Motor neuron (in vitro differentiated cells): ENCODE results near the gene COX4I1. TPM values are rescaled to one million over a fixed set of nuclear protein-coding genes. Genes with fewer than 3 reads are reported as not detected.
"Not testable (repeated sequence)": the region's sequence is repeated elsewhere in the genome, so short reads cannot be mapped to it uniquely, and the experiment has no call there.

Experiments used
- ATAC-seq, 8 experiments: fragments of 200-7000 bp; cut with Tn5 transposase; replicated peaks in 6 of 8; 2 replicates each; pipeline ENCODE4 v1.8.0; 2021; ENCODE audit warnings: mild to moderate bottlenecking in 8 of 8, moderate library complexity in 8 of 8
- H3K27ac ChIP-seq, 2 donors: fragments of 250-450 bp; sonication (Bioruptor Pico); 2 replicates each; pipeline ENCODE4 v1.9.0; 2021; ENCODE audit warnings: antibody characterized with exemption in 2 of 2, mild to moderate bottlenecking in 2 of 2, moderate library complexity in 1 of 2
- H3K4me1 ChIP-seq, 2 donors: fragments of 250-450 bp; sonication (Bioruptor Pico); replicated peaks in 1 of 2; 2 replicates each; pipeline ENCODE4 v1.6.1; 2021; ENCODE audit warnings: antibody characterized with exemption in 2 of 2, mild to moderate bottlenecking in 2 of 2, moderate library complexity in 1 of 2
- H3K4me3 ChIP-seq, 5 donors: fragments of 250-450 bp; sonication (Bioruptor Pico); 2 replicates each; pipeline ENCODE4 v1.9.0; 2021; ENCODE audit warnings: antibody characterized with exemption in 5 of 5, mild to moderate bottlenecking in 5 of 5, moderate library complexity in 4 of 5
- WGBS, 10 experiments: fragments of 450-650 bp; shearing (Covaris generic); methylation state at CpG; one replicate each; pipeline ENCODE4 v1.0.0; 2022; 5-methylcytosine and 5-hydroxymethylcytosine counted together
- in situ Hi-C, 9 experiments: fragments of 400-800 bp; cut with MboI; loops; one replicate each; pipeline ENCODE4 v1.15.0; 2021; ENCODE audit warnings: low sequenced_read_pairs in 9 of 9, low pct_unique_long_range_greater_than_20kb in 2 of 9; ENCODE audit not compliant: unreplicated experiment in 9 of 9
- total RNA-seq, 8 experiments: library from RNA; unstranded; fragments of 300-600 nt; gene quantifications; 2 replicates each; pipeline versions ENCODE4 v1.2.3 to v1.2.4, GENCODE V29; 2022

Gene COX4I1
- total RNA-seq, 8 experiments from 2014 or later, result 531 to 741 (median 580) TPM

DNA sequence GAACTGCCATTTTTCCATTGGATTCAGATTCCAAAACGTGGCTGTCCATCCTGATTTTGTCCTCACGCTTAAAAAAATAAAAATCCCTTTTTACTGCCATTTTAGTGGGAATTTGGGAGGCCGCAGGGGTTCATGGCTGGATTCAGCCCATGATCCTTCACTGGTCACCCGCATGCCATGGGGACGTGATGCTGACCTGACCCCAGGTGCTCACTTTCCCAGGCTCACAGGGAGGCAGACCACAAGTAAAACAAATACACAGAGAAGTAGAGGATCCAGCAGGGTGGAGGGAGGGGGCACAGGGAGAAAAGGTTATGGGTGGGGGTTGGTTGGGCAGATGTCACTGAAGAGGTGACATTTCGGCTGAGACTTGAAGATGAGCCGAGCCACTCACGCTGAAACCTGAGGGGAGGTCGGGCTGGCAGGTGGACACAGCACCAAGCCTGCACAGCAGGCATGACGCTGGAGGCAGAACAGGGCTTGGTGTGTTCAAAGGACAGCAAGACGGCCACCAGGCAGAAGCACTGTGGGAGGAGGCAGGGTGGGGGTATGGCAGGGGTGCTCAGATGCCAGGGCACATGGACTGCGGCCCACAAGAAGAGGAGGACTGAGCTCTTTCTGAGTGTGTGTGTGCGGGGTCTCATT, 10.7 kb downstream of the COX4I1 start:
- 60 to 100% (median 75%) methylated on average over 1 to 5 of the region's 13 CpGs; no CpG with 5 or more reads in 3 of the 10 experiments for WGBS, 10 experiments
- in situ Hi-C loops, result loop anchor here in 8 of 9 experiments (10.0 to 25.0 kb wide), 4 partner anchors 177 to 705 kb away; partner anchors contain the start of gene FOXF1 (in 5 of the 8)
- no peak overlapping the region for H3K4me3 ChIP-seq
- no peak for ATAC-seq
- no peak overlapping the region for H3K27ac ChIP-seq
- H3K4me1 ChIP-seq, result no peaks in the 10 kb centered on the region

DNA sequence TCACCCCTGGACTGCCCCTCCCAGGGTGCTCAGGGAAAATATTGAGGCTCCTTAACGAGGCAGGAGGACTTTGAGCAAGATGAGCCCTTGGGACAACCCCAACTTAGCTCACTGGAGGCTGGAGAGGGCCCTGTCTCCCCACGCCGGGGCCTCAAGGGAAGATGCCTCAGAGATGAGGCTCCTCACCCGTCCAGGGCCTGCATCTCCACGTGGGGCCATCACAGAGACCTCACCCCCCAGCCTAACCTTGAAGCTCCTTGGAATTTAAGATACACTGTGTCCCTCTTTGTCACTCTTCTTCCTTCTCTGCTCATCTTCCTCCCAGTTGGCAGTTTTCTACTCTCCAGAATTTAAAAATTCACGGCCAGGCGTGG, 11.2 kb downstream of the COX4I1 start:
- ATAC-seq, result no peak
- no peak overlapping the region for H3K27ac ChIP-seq
- H3K4me1 ChIP-seq, result no peaks in the 10 kb centered on the region
- no peak overlapping the region for H3K4me3 ChIP-seq
- 67 to 100% (median 80%) methylated on average over 2 to 4 of the region's 7 CpGs; no CpG with 5 or more reads in 5 of the 10 experiments for WGBS, 10 experiments
- in situ Hi-C loops, result loop anchor here in 8 of 9 experiments (10.0 to 25.0 kb wide), 4 partner anchors 177 to 704 kb away; partner anchors contain the start of gene FOXF1 (in 5 of the 8)

DNA sequence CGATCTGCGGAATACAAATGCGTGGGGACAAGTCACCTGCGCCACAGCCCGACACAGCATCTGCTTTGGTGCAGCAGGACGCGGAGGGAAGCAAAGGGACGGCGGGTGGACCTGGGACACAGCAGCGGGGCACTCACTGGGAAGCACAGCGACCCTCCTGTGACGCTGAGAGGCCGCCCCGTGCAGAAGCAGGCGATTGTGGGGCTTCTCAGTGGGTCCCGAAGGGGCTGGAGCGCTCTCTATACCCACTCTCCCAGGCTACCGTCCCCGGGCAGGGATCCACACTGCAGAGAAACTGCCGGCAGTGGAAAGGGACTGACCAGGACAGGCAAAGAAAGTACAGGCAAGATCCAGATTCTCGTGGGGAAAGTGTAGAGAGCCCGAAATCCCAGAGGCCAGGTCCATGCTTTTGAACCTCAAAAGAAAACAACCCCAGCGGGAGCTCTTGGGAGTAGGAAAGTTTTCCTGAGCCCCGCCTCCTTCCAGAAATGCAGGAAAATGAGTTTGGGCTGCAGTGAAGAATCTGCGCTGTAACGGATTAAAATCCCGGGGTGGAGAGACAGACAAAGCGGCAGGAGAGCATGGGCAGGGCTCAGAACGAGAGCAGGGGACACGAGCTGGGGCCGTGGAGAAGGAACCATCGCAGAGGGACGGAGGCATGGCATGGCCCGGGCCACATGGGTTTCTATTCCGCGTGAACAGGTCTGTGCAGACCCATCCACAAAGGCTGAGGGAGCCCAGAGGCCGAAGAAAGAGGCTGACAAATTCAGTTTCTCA, 12.7 kb downstream of the COX4I1 start:
- in situ Hi-C loops, result loop anchor here in 8 of 9 experiments (10.0 to 25.0 kb wide), 4 partner anchors 175 to 703 kb away; partner anchors contain the start of gene FOXF1 (in 5 of the 8)
- Histone ChIP-seq H3K4me1 (no peaks in the 10 kb centered on the region), H3K27ac (no peak overlapping the region), H3K4me3 (no peak overlapping the region)
- peak in 5 of 8 experiments; percentile 4 to 59 (median 43) for ATAC-seq
- 5 to 80% (median 38%) methylated on average over 1 to 33 of the region's 37 CpGs; no CpG with 5 or more reads in 2 of the 10 experiments for WGBS, 10 experiments

GRCh38 chr16:85812811-85813700, 13.6 kb downstream of the COX4I1 start:
- in situ Hi-C loops, result loop anchor here in 8 of 9 experiments (10.0 to 25.0 kb wide), 4 partner anchors 174 to 702 kb away; partner anchors contain the start of gene FOXF1 (in 5 of the 8)
- H3K4me3 ChIP-seq, result no peak overlapping the region
- no peaks in the 10 kb centered on the region for H3K4me1 ChIP-seq
- H3K27ac ChIP-seq, result no peak overlapping the region
- 75 to 100% (median 80%) methylated on average over 1 to 7 of the region's 20 CpGs; no CpG with 5 or more reads in 4 of the 10 experiments for WGBS, 10 experiments
- ATAC-seq, result no peak

GRCh38 chr16:85816159-85816558, 16.7 kb downstream of the COX4I1 start:
- in situ Hi-C loops, result loop anchor here in 8 of 9 experiments (10.0 to 25.0 kb wide), 4 partner anchors 171 to 699 kb away; partner anchors contain the start of gene FOXF1 (in 5 of the 8)
- WGBS, 10 experiments, result 69 to 100% (median 90%) methylated on average over 1 to 13 of the region's 14 CpGs
- Histone ChIP-seq H3K4me1 (no peaks in the 10 kb centered on the region), H3K4me3 (no peak overlapping the region), H3K27ac (no peak overlapping the region)
- no peak for ATAC-seq

DNA sequence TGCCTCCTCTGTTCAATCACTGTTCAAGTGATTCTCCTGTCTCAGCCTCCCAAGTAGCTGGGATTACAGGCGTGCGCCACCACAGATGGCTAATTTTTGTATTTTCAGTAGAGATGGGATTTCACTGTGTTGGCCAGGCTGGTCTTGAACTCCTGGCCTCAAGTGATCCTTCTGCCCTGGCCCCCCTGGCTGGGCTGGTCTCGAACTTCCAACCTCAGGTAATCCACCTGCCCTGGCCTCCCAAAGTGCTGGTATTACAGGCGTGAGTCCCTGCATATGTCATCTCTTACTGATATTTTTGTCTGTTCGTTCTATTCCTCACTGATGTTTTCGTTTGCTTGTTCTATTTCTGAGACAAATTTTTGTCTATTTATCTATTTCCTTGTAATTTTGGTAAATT, 17.7 kb downstream of the COX4I1 start:
- in situ Hi-C loops, result loop anchor here in 8 of 9 experiments (10.0 to 25.0 kb wide), 4 partner anchors 170 to 698 kb away; partner anchors contain the start of gene FOXF1 (in 5 of the 8)

DNA sequence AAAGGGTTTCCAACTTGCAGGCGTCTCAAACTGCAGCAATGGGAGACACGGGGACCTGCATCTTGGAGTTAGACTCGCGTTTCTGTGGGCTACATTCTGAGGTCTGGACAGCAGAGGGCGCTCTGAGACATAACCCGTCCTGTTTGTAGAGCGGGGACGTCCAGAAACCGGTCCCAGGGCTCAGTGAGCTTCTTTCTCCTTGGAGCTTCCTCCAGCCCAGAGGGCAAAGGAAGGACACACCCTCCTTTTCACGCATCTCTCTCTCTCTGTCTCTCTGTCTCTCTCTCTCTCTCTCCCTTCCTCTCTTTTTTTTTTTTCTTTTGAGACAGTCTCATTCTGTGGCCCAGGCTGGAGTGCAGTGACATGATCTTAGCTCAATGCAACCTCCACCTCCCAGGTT, 19.8 kb downstream of the COX4I1 start:
- Histone ChIP-seq H3K27ac (no peak overlapping the region), H3K4me3 (no peak overlapping the region), H3K4me1 (peaks cover 2 to 5% of the 10 kb centered on the region in 2 donors)
- peak in 4 of 8 experiments; percentile 8 to 90 (median 86) for ATAC-seq
- in situ Hi-C loops, result loop anchor here in 8 of 9 experiments (10.0 to 25.0 kb wide), 4 partner anchors 168 to 696 kb away; partner anchors contain the start of gene FOXF1 (in 5 of the 8)
- WGBS, 10 experiments, result 0 to 10% (median 1%) methylated on average over 1 to 6 of the region's 10 CpGs; no CpG with 5 or more reads in 6 of the 10 experiments

More for the DNA sequence above, 17.7 kb downstream of the COX4I1 start:
- ATAC-seq, H3K4me1 ChIP-seq, H3K27ac ChIP-seq, H3K4me3 ChIP-seq: not testable (repeated sequence)
- WGBS, 10 experiments, result 21 to 77% (median 66%) methylated on average over 2 to 5 of the region's 6 CpGs; no CpG with 5 or more reads in 1 of the 10 experiments

- WGBS, 10 experiments, result 0 to 83% (median 54%) methylated on average over 1 to 4 of the region's 6 CpGs; no CpG with 5 or more reads in 4 of the 10 experiments
- no peak overlapping the region for H3K27ac ChIP-seq
- no peak overlapping the region for H3K4me3 ChIP-seq
- peaks cover 2 to 5% of the 10 kb centered on the region in 2 donors for H3K4me1 ChIP-seq
- no peak for ATAC-seq
- in situ Hi-C loops, result loop anchor here (5.0 to 25.0 kb wide), 7 partner anchors 165 to 703 kb away; partner anchors contain the start of gene FOXF1 (in 6 of the 9)
Observed at GRCh38 chr16:85819771-85820170, 20.3 kb downstream of the COX4I1 start.

- ATAC-seq, result peak in 1 of 8 experiments; percentile 5
- Histone ChIP-seq H3K27ac (no peak overlapping the region), H3K4me1 (peaks cover 2 to 5% of the 10 kb centered on the region in 2 donors), H3K4me3 (no peak overlapping the region)
- WGBS, 10 experiments, result 0 to 78% (median 47%) methylated on average over 2 to 11 of the region's 22 CpGs; no CpG with 5 or more reads in 2 of the 10 experiments
- in situ Hi-C loops, result loop anchor here (5.0 to 25.0 kb wide), 7 partner anchors 164 to 702 kb away; partner anchors contain the start of gene FOXF1 (in 5 of the 9)
Observed at GRCh38 chr16:85820604-85821372, 21.3 kb downstream of the COX4I1 start.

- 0 to 53% (median 17%) methylated on average over 2 to 11 of the region's 27 CpGs; no CpG with 5 or more reads in 2 of the 10 experiments for WGBS, 10 experiments
- Histone ChIP-seq H3K4me1 (peaks cover 2 to 5% of the 10 kb centered on the region in 2 donors), H3K27ac (no peak overlapping the region), H3K4me3 (no peak overlapping the region)
- peak; percentile 73 to 99 (median 96) for ATAC-seq
- in situ Hi-C loops, result loop anchor here (5.0 to 25.0 kb wide), 7 partner anchors 163 to 701 kb away; partner anchors contain the start of gene FOXF1 (in 5 of the 9)
Observed at GRCh38 chr16:85821390-85822135, 22.1 kb downstream of the COX4I1 start.
